ENCODE results near the gene VANGL1.

- no peak for TF ChIP-seq TAF1 (IDR thresholded peaks at IDR 0.05; ENCODE audit: low read depth, low read length)
- TF ChIP-seq ZNF274 (IDR thresholded peaks at IDR 0.05; ENCODE audit: borderline replicate concordance, extremely low read depth, low read length), result no peak
- TF ChIP-seq, protein P1, sequence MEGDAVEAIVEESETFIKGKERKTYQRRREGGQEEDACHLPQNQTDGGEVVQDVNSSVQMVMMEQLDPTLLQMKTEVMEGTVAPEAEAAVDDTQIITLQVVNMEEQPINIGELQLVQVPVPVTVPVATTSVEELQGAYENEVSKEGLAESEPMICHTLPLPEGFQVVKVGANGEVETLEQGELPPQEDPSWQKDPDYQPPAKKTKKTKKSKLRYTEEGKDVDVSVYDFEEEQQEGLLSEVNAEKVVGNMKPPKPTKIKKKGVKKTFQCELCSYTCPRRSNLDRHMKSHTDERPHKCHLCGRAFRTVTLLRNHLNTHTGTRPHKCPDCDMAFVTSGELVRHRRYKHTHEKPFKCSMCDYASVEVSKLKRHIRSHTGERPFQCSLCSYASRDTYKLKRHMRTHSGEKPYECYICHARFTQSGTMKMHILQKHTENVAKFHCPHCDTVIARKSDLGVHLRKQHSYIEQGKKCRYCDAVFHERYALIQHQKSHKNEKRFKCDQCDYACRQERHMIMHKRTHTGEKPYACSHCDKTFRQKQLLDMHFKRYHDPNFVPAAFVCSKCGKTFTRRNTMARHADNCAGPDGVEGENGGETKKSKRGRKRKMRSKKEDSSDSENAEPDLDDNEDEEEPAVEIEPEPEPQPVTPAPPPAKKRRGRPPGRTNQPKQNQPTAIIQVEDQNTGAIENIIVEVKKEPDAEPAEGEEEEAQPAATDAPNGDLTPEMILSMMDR (IDR thresholded peaks at IDR 0.05; ENCODE audit: control extremely low read depth in 1 of 3, insufficient read depth in 1 of 3, low read depth in 1 of 3, low read length in 3 of 3), result no peak
- no peak for TF ChIP-seq TCF12 (IDR thresholded peaks at IDR 0.05; ENCODE audit: low read depth, low read length)
- no peak for TF ChIP-seq BACH1 (IDR thresholded peaks at IDR 0.05; ENCODE audit: low read length)
- TF ChIP-seq POLR2A (IDR thresholded peaks at IDR 0.05; ENCODE audit: control extremely low read depth in 1 of 2, low read depth in 2 of 2, low read length in 2 of 2), result no peak
- no peak for TF ChIP-seq GABPA (IDR thresholded peaks at IDR 0.05; ENCODE audit: borderline replicate concordance, insufficient read depth, low read length)
- TF ChIP-seq MAX (IDR thresholded peaks at IDR 0.05), result no peak
- TF ChIP-seq, protein P2, sequence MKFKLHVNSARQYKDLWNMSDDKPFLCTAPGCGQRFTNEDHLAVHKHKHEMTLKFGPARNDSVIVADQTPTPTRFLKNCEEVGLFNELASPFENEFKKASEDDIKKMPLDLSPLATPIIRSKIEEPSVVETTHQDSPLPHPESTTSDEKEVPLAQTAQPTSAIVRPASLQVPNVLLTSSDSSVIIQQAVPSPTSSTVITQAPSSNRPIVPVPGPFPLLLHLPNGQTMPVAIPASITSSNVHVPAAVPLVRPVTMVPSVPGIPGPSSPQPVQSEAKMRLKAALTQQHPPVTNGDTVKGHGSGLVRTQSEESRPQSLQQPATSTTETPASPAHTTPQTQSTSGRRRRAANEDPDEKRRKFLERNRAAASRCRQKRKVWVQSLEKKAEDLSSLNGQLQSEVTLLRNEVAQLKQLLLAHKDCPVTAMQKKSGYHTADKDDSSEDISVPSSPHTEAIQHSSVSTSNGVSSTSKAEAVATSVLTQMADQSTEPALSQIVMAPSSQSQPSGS (IDR thresholded peaks at IDR 0.05; ENCODE audit: low read length), result no peak
- TF ChIP-seq, protein P3, sequence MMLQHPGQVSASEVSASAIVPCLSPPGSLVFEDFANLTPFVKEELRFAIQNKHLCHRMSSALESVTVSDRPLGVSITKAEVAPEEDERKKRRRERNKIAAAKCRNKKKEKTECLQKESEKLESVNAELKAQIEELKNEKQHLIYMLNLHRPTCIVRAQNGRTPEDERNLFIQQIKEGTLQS (IDR thresholded peaks at IDR 0.05; ENCODE audit: insufficient read depth, low read depth, low read length), result no peak
- no peak for TF ChIP-seq RBBP5 (IDR thresholded peaks at IDR 0.05; ENCODE audit: borderline replicate concordance, low read depth, low read length)
- TF ChIP-seq TEAD4 (IDR thresholded peaks at IDR 0.05; ENCODE audit: low read depth, low read length), result no peak
- TF ChIP-seq NANOG (IDR thresholded peaks at IDR 0.05; ENCODE audit: insufficient read depth, low read depth, low read length, poor library complexity, severe bottlenecking), result no peak
- TF ChIP-seq YY1 (IDR thresholded peaks at IDR 0.05; ENCODE audit: low read depth, low read length), result no peak
These were observed 13.0 kb downstream of the VANGL1 start for GRCh38 chr1:115654663-115655305.

All from H1 (cell line).